ENCODE results near the gene ARRDC3.
"Not testable (repeated sequence)": the region's sequence is repeated elsewhere in the genome, so short reads cannot be mapped to it uniquely, and the experiment has no call there.

GRCh38 chr5:91342931-91343330, 40.2 kb downstream of the ARRDC3 start:
- not testable (repeated sequence) for TF ChIP-seq POLR2A, CTCF, EP300 (IDR thresholded peaks at IDR 0.05)
